Bronchial epithelial cell (primary cell): ENCODE measurements around the gene RARG. TPM values are rescaled to one million over a fixed set of nuclear protein-coding genes. Genes with fewer than 3 reads are reported as not detected.

ENCODE experiments used
- DNase-seq: peaks from one replicate; pipeline ENCODE4 v3.0.0-alpha.2; 2010; ENCODE audit warnings: low read depth
- FAIRE-seq: peaks from 2 replicates; lab custom pipeline; 2011; peaks lifted over from hg19 to GRCh38; lab: Jason Lieb, UNC
- H3K27me3 ChIP-seq: 2 replicates; pipeline ENCODE4 v1.5.1; 2011; ENCODE audit warnings: low read length; ENCODE audit not compliant: control insufficient read depth, insufficient read depth
- H3K36me3 ChIP-seq: 2 replicates; pipeline ENCODE4 v1.5.1; 2011; ENCODE audit warnings: low read length; ENCODE audit not compliant: control insufficient read depth, insufficient read depth
- H3K4me3 ChIP-seq: 2 replicates; pipeline ENCODE4 v1.5.1; 2011; ENCODE audit warnings: mild to moderate bottlenecking, low read depth, low read length, control low read depth
- CTCF ChIP-seq: IDR thresholded peaks from 2 replicates; pipeline ENCODE4 v1.5.1; 2011; ENCODE audit warnings: mild to moderate bottlenecking, moderate library complexity, low read length, control low read depth, inconsistent platforms; ENCODE audit not compliant: insufficient read depth, severe bottlenecking
- total RNA-seq: library from RNA; depleted of rRNA; stranded (reverse); fragments of >200 nt; gene quantifications from 2 replicates; pipeline ENCODE4 v1.2.1, GENCODE V29; 2014

RARG gene
- total RNA-seq, 1 donor from 2014 or later: 24.7 TPM

- Histone ChIP-seq H3K36me3 (peaks cover 40% of the 10 kb centered on the region), H3K4me3 (no peak overlapping the region), H3K27me3 (no peaks in the 10 kb centered on the region)
- DNase-seq (peak; percentile 60), FAIRE-seq (no peak)
- TF ChIP-seq CTCF: no peak
Measured at GRCh38 chr12:53217051-53217930, 14.7 kb downstream of the RARG start.

- TF ChIP-seq CTCF: no peak
- FAIRE-seq (no peak), DNase-seq (no peak)
- H3K36me3 ChIP-seq: peaks cover 55% of the 10 kb centered on the region
- H3K27me3 ChIP-seq: no peaks in the 10 kb centered on the region
- no peak overlapping the region for H3K4me3 ChIP-seq
Measured at GRCh38 chr12:53215497-53215896, 16.5 kb downstream of the RARG start.

GRCh38 chr12:53214687-53215455 lies 17.1 kb downstream of the RARG start:
- Histone ChIP-seq H3K27me3 (no peaks in the 10 kb centered on the region), H3K4me3 (no peak overlapping the region), H3K36me3 (peaks cover 55% of the 10 kb centered on the region)
- TF ChIP-seq CTCF: no peak
- DNase-seq (no peak), FAIRE-seq (no peak)

- no peaks in the 10 kb centered on the region for H3K27me3 ChIP-seq
- DNase-seq (no peak), FAIRE-seq (no peak)
- H3K4me3 ChIP-seq: no peak overlapping the region
- no peak for TF ChIP-seq CTCF
- H3K36me3 ChIP-seq: peaks cover 55% of the 10 kb centered on the region
Measured at GRCh38 chr12:53214221-53214620, 17.8 kb downstream of the RARG start.

GRCh38 chr12:53213348-53213747 lies 18.7 kb downstream of the RARG start:
- peak; percentile 91 for TF ChIP-seq CTCF
- Histone ChIP-seq H3K4me3 (no peak overlapping the region), H3K27me3 (no peaks in the 10 kb centered on the region), H3K36me3 (peaks cover 55% of the 10 kb centered on the region)
- DNase-seq (peak; percentile 39), FAIRE-seq (no peak)
